HG03064 (cell line): ENCODE results near the gene MYL9.

Experiments used
- ATAC-seq: cut with Tn5 transposase; IDR thresholded peaks from one replicate; pipeline ENCODE4 v1.9.1; 2021; ENCODE audit warnings: low read depth; ENCODE audit not compliant: unreplicated experiment

Gene MYL9

GRCh38 chr20:36525620-36526365 lies 15.5 kb upstream of the MYL9 start:
- no peak for ATAC-seq

DNA sequence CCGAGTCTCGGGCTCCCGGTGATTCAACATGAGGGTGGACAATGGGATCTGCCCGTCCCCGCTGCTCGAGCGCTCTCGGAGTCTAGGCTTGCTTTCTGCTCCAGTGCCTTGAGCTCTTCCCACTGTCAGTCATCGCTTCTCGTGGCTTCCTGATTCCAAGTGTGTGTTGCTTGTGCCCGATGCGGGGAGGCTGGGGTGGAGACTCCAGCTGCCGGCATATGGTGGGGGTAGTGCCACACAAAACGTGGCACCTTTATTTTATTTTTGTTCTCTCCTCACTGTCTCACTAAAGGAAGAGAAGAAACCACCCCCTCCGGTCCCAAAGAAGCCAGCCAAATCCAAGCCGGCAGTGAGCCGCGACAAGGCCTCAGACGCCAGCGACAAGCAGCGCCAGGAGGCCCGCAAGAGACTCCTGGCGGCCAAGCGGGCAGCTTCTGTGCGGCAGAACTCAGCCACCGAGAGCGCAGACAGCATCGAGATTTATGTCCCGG lies 14.8 kb upstream of the MYL9 start:
- ATAC-seq = no peak

DNA sequence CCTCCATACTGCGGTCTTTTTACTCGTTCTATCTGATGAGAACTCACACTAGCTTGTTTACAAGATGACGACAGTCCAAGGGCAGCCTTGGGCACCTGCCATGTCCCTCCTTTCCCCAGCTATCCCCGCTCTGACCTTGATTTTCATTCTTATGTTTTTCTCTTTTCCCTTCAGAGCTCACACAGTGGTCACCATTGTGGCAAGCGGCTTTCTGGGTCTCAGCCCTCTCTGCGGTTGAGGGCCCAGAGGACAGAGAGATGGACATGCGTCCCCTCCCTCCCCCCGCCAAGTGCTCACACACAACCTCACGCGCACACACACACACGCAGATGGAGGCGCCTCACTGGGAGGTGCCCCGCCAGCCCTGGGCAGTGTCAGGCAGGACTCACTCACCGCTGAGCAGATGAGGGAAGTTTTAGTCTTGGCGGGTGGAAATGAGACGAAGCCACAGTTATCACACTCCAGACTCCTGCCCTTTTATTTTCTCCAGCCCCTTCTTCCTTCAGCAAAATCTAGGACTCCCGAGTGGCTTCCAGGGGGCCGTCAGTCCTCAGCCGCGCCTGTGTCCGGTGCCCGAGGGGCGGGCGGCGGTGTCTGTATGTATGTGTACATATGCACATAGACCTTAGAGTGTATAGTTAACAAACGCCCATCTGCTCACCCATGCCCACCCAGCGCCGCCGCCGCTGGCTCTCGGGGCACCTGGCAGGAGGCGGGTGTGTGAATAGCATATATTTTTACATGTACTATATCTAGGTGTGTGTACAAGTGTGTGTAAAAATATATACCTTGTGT lies 13.8 kb upstream of the MYL9 start:
- no peak for ATAC-seq

DNA sequence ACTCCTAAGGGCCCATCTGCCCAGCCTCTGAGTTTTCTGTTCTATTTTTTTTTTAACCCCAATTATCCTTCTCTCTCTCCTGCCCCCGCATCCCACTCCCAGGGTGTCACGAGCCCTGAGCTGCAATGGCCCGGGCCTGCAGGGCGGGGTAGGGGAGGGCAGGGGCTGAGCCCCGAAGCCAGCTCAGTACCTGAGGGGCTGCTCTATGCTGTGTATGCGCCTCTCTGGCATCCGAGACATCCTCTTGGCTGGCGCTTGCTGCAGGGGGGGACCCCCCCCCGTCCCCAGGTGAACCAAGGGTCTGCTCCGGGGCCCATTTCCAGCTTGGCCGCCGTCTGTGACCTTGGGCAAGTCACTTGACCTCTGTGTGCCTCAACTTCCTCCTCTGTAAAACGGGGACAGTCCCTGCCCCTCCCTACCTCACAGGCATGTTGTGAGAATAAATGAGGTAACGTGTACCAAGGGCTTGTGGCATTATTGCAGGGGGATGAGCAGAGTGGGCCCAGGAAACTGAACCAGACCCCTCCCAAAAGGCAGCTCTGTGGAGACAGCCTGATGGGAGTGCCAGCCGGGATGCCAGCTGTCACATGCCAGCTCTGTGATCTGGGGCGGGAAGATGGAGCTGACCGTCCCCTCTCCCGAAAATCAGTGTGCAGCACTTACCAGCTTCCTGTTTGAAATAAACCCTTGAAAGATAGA lies 13.0 kb upstream of the MYL9 start:
- ATAC-seq = no peak

DNA sequence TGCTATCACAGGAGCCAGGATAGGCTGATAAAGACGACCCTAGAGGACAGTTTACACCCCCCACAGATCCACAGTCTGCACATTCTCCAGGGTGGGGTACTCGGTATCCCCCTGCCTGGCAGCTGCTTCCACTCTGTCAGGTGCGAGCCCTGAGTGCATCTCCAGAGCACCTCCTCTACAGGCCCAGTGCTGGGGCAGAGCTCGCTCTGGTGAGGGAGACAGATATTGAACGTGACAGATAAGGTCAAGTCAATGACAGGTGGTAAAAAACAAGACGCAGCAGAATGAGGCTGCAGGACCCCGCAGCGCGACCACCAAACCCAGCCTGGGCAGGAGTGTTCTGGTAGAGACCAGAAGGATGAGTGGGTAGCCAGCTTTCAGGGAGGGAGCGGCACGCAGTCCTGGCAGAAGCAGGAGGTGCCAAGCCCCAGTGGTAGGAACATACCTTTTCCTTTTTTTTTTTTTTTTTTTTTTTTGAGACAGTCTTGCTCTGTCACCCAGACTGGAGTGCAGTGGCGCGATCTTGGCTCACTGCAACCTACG lies 12.4 kb upstream of the MYL9 start:
- no peak for ATAC-seq

GRCh38 chr20:36532388-36532787 lies 8.9 kb upstream of the MYL9 start:
- no peak for ATAC-seq

- no peak for ATAC-seq
Measured at GRCh38 chr20:36532822-36533221, 8.5 kb upstream of the MYL9 start.

GRCh38 chr20:36538026-36538722 lies 3.1 kb upstream of the MYL9 start:
- no peak for ATAC-seq

DNA sequence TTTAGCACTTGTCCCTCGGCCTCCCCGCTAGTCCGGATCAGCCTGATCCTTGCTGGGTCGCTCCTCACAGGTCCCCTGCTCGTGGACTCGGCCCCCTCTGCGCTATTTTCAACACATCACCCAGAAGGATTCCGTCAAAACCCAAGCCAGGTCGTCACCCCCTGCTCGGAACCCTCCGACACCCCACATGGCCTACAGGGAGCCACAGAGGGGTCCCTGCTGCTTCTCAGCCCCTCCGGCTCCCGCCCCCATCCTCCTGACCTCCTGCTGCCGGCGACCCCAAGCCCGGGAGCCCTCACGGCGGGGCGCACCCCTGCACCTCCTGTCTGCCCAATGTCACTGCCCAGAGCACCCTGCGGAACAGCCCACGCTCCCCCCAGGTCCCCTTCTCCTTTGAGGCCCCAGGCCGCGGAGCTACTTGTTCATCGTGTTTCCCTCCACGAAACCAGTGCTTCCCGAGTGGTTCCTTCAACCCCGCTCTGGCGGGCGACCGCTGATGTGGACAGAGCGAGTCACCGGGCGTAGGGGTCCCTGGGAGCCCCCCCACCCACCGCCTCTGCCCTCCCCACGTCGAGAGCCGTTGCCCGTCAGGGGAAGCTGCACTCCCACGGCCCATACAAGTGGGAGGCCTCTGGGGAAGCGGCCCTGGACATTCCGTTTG lies 638 bp upstream of the MYL9 start:
- ATAC-seq = no peak

- no peak for ATAC-seq
Measured at GRCh38 chr20:36541768-36542488, 609 bp downstream of the MYL9 start.

DNA sequence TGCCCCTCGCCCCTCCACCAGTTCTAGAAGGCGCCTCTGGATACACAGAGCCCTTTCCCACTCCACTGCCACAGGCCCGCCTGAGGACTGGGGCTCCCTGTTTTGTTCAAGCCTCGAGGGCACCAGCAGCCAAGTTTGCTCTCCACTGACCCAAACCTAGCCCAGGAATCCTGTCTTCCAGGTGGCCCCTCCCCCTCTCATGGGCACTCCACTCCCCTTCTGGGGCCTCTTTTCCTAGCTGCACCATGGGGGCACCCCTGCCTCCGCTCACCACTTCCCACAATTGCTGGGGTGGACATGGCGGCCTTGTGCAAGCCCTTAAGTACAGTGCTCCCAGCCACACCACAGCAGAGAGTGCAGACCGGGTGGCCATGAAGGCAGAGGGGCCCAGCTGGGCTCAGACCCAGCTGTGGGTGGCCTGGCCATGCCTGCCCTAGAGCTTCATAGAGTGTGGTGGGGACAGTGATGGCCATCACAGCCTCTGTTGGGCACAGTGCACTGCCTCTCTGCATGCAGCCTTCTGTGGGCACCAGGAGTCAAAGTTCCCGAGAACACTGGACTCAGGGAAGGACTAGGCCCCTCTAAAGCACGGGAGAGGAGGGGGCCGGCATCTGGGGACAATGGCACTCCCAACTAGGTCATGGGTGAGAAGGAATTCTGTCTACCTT lies 1.3 kb downstream of the MYL9 start:
- ATAC-seq = no peak

DNA sequence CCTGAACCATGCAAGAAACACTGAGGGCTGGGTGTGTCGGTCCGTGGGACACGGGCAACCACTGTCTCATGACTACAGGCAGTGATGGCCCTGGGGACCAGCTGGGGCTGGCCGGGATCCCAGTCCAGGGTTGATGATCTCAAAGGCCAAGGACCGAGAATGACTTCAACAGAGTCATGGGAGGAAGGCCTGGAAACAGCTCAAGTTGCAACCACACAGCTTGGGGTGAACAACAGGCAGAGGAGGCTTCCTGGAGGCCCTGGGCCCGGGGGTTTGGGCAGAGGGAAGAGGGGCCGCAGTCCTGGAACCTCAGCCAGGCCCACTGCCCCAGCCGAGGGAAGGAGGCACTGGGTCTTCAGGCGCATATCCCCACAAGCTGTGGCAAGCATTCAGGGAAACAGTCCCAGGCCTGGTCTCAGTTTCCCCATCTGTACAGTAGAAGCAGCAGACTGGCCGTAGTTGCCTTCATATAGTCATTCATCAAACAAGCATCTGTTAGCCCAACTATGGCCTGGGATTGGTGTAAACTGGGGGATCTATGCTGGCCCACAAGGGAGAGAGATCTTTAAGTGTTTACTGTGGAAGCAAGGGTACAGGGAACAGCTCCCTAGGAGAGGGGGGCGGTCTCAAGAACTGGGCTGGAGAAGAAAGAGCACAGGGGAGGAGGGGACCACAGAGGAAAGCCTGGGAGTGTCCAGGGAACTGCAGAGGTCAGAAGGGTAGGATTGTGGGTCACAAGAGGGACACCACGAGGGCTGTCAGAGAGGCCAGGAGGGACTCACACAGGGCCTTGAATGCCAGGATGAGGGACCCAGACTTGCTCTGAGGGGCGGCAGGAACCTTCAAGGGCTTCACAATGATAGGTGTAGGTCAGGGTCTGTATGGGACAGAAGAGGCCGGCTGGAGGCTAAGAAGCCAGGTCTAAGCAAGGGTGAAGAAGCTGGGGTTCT lies 2.1 kb downstream of the MYL9 start:
- no peak for ATAC-seq

- no peak for ATAC-seq
Measured at GRCh38 chr20:36544134-36545018, 3.1 kb downstream of the MYL9 start.

GRCh38 chr20:36546111-36546736 lies 4.9 kb downstream of the MYL9 start:
- no peak for ATAC-seq

- no peak for ATAC-seq
Measured at GRCh38 chr20:36547186-36548005, 6.1 kb downstream of the MYL9 start.

- no peak for ATAC-seq
Measured at GRCh38 chr20:36548006-36548315, 6.6 kb downstream of the MYL9 start.
